NB4 (cell line): ENCODE data around the gene RSU1.

Source experiments
- DNase-seq: peaks from one replicate; pipeline ENCODE4 v3.0.0; 2010; ENCODE audit warnings: low read depth
- H3K4me3 ChIP-seq: one replicate; pipeline ENCODE4 v1.5.1; 2011; ENCODE audit warnings: mild to moderate bottlenecking, low read depth, low read length, moderate library complexity
- MYC ChIP-seq: IDR thresholded peaks from 2 replicates; pipeline ENCODE4 v1.6.1; 2011; ENCODE audit warnings: low read depth, low read length
- POLR2A ChIP-seq: IDR thresholded peaks from 2 replicates; pipeline ENCODE4 v1.6.1; 2011; ENCODE audit warnings: mild to moderate bottlenecking; ENCODE audit not compliant: insufficient read length; ENCODE audit errors: extremely low read depth
- TF ChIP-seq, protein P1 (sequence below): IDR thresholded peaks from one replicate; pipeline ENCODE4 v1.5.1; 2012; ENCODE audit warnings: low read depth, low read length
- TF ChIP-seq, protein P2 (sequence below): IDR thresholded peaks from 2 replicates; pipeline ENCODE4 v1.6.1; 2011; ENCODE audit warnings: low read depth, low read length

Gene RSU1

DNA sequence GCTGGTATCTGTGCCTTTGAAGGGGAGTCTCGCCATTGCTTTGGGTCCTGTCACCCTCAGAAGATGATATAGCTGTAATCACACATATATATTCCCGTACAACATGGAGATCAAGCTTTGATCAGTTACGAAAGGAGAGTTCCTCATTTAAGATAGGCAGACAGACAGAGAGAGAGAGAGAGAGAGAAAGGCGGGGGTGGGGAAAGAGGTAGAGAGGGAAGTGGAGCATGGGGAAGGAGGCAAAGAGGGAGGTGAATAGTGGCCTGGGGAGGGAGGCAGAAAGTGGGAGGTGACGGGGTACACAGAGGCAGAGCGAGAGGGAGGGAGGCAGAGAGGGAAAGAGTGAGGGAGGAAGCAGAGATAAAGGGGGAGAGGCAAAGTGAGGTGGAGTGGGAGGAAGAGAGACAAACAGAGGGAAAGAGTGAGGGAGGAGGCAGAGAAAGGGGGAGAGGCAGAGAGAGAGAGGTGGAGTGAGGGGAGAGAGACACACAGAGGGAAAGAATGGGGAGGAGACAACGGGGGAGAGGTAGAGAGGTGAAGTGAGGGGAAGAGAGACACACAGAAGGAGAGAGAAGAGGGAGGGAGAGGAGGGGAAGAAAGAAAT, 250.9 kb downstream of the RSU1 start:
- no peak overlapping the region for H3K4me3 ChIP-seq
- TF ChIP-seq, protein P1, sequence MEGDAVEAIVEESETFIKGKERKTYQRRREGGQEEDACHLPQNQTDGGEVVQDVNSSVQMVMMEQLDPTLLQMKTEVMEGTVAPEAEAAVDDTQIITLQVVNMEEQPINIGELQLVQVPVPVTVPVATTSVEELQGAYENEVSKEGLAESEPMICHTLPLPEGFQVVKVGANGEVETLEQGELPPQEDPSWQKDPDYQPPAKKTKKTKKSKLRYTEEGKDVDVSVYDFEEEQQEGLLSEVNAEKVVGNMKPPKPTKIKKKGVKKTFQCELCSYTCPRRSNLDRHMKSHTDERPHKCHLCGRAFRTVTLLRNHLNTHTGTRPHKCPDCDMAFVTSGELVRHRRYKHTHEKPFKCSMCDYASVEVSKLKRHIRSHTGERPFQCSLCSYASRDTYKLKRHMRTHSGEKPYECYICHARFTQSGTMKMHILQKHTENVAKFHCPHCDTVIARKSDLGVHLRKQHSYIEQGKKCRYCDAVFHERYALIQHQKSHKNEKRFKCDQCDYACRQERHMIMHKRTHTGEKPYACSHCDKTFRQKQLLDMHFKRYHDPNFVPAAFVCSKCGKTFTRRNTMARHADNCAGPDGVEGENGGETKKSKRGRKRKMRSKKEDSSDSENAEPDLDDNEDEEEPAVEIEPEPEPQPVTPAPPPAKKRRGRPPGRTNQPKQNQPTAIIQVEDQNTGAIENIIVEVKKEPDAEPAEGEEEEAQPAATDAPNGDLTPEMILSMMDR = no peak
- TF ChIP-seq, protein P2, sequence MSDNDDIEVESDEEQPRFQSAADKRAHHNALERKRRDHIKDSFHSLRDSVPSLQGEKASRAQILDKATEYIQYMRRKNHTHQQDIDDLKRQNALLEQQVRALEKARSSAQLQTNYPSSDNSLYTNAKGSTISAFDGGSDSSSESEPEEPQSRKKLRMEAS = no peak
- TF ChIP-seq MYC = no peak
- no peak for TF ChIP-seq POLR2A
- DNase-seq = peak; percentile 31

DNA sequence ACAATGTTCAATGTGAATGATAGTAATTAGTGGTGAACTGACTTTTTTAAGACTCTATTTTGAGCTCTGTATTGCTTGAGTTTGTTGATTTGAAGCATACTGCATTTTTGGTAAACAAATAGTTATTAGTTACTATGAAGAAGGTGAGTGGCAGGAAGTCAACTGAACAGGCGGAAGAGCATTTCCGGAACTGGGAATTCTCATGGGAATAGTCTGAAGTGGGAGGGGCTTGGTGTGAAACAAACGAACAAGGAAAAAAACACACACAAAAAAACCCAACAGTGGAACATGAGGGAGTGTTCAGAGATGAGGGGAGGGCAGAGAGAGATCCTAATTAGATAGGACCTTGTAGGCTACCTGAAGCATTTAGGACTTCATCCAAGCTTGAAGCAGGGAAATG, 251.6 kb downstream of the RSU1 start:
- TF ChIP-seq POLR2A = no peak
- TF ChIP-seq, protein P2 = no peak
- TF ChIP-seq MYC = no peak
- TF ChIP-seq, protein P1 = no peak
- H3K4me3 ChIP-seq = no peak overlapping the region
- no peak for DNase-seq

DNA sequence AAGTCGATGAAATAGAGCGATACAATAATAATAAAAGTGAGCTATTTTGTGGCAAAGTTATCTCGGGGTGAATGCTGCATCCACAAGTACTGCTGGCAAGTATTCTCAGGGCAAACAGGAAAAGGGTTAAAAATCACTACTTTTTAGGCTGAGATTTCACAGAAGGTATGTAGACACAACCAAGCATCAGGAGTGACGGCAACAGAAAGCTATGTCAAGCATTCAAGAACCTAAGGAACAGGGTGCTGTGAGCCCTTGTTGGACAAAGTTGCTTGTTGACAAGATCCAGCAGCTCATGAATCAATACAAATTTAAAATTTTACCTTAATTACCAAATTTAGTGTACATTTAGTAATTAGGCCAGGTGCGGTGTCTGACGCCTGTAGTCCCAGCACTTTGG, 254.3 kb downstream of the RSU1 start:
- no peak for TF ChIP-seq POLR2A
- DNase-seq = no peak
- no peak overlapping the region for H3K4me3 ChIP-seq

DNA sequence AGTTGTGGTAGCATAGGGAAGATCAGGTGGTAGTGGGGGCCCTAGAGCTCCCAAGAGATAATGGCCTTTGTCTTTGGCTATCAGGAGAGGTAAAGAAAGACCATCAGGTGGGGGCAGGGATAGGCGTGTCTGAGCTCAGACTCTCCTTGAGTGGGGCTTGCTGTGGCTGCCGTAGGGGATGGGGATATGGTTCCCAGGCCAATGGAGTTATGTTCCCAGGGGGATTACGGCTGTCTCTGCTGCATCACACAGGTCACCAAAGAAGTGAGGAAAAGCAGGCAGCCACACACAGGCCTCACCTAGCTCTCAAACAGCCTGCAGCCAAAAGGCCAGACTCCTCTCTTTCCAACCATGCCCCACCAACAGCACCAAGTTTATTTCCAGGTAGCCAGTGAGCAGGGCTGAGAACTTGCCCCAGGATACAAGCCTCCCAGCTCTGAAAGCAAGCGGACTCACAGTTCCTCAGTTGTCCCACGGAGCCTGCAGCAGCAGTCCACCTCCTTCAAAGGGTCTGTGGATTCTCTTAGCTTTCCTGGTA, 257.9 kb downstream of the RSU1 start:
- H3K4me3 ChIP-seq = no peak overlapping the region
- TF ChIP-seq, protein P1 = no peak
- TF ChIP-seq, protein P2 = no peak
- TF ChIP-seq POLR2A = no peak
- TF ChIP-seq MYC = no peak
- no peak for DNase-seq

DNA sequence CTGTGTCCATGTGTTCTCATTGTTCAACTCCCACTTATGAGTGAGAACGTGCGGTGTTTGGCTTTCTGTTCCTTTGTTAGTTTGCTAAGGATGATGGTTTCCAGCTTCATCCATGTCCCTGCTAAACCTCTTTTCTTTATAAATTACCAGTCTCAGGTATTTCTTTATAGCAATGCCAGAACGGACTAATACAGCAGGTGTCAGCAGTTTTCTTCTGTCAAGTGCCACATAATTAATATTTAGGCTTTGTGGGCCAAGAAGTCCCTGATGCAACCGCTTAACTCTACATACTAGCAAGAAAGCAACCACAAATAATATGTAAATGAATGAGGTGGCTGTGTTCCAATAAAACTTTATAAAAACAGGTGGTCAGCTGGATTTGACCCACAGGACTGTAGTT, 269.3 kb downstream of the RSU1 start:
- no peak for DNase-seq
- TF ChIP-seq, protein P1 = no peak
- TF ChIP-seq POLR2A (no peak), MYC (no peak)
- TF ChIP-seq, protein P2 = no peak
- H3K4me3 ChIP-seq = no peak overlapping the region

DNA sequence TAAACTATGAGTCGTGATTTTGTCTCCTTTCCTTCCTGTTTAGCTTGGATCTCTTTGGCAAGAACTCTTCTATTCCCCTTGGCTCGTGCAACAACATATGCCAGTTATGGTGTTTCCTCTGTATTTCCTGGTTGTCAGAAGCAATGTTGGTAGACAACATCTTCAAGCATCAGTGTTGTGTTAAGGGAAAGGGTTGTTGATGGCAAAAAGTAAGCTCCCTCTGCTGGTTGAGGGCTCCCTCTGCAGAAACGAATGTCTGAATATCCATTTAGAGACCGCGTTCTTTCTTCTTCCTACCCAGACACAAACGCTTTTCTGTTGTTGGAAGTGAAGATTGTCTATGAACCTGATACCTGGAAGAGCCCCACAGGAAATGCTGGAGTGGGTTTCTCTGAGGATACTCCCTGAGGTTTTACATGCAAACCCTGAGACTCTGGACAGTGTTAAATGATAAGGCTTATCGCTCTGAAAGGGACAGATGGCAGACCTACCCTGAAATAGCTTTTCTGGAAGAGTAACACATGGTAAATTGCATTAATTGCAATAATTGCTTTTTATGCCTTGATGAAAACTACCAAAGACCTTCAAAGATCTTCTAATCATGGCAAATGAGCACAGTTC, 272.0 kb downstream of the RSU1 start:
- TF ChIP-seq, protein P1 = peak; percentile 50
- TF ChIP-seq POLR2A = no peak
- no peak overlapping the region for H3K4me3 ChIP-seq
- peak; percentile 19 for DNase-seq
